Suppressor macrophage (primary cell): Measurements from ENCODE around the gene ACAD8.

ENCODE experiments used
- DNase-seq, 4 experiments: peaks; one replicate each; pipeline ENCODE4 v3.0.0-alpha.2; 2020 to 2022

ACAD8 gene

DNA sequence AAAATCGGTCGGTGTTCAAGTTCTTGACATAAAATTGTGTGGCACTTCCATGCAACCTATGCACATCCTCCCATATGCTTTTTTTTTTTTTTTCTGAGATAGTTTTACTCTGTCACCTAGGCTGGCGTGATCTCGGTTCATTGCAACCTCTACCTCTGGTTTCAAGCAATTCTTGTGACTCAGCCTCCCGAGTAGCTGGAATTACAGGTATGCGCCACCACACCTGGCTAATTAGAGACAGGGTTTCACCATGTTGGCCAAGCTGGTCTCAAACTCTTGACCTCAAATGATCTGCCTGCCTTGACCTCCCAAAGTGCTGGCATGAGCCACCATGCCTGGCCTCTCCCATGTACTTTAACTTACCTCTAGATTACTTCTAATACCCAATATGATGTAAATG is 37.8 kb downstream of the ACAD8 start:
- no peak for DNase-seq

DNA sequence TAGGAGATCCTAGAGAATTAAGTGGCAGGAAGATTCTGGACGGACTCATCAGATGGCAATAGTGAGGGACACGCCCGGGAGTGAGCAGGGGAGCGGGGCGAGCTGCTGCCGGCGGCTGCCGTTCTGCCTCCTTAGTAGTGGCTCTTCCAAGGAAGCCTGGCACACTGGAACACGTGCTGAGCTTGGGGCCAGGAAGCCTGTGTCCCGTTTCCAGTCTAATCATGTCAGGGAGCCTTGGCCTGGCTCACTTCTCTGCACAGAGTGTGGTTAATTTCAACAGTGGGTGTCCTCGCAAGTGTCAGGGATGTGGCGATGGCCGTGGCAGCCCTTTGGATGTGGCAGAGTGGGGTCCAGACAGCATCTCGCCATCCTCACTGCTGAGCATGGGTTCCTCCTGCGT is 39.3 kb downstream of the ACAD8 start:
- DNase-seq: no peak

DNA sequence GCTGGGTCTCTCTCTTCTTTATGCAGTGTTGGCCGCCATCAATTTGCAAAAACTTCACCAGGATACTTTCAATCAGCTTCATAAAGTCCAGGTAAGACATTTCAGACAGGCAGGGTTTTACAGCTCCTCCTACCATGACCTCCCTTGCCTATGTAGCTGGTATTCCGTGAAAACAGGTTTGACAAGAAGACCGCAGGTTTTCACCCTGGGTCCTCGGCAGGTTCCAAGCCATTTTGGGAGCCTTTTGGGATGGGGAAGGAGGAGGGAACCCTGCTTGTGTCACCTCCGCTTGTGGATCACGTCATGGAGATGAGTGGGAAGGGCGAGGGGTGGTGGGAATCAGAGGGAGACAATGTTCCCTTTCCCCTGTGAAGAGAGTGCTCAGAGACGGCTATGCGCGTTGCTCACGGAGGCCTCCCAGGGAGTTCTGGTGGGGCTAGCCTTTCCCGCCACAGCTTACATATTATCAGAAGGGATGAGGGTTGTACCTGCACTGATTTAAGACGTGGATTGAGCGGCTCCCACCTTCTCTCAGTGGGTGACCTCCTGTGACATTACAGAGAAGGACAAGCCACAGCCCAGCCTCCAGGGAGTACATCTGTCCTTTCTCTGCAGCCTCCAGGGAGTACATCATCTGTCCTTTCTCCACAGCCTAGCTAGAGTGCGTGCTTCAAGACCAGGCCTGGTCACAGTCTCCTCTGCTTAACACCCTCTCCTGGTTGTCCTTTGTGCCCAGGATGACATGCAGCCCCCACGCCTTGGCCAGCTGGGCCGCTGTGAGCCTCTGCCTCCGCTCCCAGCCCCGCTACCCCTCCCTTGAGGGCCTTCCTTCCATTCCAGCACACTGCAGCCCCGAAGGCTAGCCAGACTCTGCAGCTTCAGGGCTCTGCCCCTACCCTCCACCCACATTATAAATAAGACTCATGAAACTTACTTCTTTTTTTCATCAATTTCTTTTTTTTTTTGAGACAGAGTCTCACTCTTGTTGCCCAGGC is 40.0 kb downstream of the ACAD8 start:
- DNase-seq: no peak

DNA sequence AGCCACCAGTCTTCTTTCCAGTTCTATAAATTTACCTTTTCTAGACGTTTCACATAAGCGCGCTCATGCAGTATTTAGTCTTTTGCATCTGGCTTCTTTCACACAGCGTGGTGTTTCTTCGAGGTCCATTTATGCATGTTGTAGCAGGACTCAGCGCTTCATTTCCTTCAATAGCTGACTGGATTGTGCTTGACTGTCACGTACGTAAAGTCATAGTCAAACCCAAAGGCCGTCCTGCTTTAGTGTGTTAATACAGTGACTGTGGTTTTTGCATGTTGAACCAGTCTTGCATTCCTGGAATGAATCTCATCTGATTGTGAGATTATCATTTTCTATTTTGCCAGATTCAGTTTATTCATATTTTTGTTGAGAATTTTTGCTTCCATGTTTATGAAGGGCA is 41.3 kb downstream of the ACAD8 start:
- no peak for DNase-seq

DNA sequence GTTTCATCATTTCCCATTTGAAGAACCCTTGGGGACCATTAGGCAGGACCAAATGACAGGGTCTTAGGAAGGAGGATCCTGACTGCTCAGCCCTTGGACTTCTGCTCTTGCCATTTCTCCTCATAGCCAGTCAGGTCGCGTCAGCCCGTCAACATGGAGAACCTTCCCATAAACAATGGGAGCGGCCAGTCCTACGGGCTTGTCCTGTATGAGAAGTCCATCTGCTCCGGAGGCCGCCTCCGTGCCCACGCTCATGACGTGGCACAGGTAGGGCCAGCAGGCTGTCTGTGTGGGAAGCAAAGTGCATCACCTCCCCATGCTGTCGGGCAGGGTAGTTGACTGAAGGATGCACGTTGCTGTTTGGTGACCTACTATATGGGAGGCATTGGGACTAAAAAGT is 58.9 kb downstream of the ACAD8 start:
- DNase-seq: no peak

DNA sequence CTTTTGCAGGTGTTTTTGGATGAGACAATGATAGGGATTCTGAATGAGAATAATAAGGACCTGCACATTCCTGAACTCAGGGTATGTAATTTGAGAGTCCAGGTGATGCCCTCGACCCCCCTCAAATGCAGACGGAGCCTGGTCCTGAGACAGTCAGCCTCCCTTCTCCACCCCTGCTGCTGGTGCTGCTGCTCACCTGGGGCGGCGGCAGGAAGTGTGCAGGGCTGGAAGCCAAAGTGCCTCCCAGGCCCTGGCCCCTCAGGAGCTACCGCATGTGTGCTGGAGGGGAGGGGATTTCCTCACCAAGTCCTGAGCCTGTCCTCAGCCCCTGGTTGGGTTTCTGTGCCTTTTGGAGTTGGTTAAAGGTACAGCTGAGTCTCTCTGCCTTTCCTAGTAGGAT is 59.4 kb downstream of the ACAD8 start:
- DNase-seq: no peak

DNA sequence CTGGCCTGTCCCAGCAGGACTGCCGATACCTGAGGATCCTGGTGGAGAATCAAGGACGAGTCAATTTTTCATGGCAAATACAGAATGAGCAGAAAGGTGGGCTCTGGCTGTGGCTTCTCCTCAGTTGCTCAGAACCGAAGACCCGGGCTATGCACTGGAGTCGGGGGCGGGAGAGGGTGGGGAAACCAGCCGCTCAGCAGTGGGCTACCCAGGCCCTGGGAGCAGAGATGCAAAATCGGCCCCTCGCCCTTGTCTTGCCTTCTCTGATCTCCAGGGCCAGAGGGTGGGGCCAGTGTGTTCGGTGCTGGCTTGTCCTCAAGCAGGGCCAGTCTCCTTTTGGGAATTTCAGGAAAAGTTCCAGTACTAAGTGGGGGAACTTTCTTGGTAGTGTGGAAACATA is 60.0 kb downstream of the ACAD8 start:
- DNase-seq: no peak

DNA sequence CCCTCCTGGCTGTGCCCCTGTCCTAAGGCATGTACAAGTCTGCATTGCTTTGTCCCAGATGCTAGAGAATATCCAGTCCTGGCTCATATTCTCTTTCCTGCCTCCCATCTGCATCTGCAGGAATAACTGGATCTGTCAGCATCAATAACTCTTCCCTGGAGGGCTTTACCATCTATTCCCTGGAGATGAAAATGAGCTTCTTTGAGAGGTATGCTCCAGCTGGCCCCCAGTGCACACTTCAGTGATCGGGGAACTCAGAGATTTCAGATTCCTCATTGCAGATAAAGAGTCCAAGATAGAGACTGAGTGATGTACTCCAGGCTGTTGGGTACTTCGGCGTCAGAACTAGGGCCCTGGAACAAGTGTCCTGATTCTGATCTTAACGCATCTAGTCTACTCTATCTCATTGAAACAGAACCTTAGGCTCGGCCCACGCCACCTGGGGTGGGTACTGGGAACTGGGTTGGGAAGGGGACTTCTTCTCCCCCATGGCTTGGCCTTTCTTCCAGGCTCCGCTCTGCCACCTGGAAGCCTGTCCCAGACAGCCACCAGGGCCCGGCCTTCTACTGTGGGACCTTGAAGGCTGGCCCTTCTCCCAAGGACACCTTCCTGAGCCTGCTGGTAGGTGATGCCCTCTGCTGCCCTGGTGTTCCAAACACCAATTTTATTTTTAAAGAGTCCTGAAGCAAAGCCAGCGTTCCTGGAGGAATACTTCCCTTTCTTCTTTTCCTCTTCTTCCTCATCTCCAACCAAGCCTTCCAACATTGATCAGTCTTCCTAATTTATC is 60.6 kb downstream of the ACAD8 start:
- DNase-seq: no peak
